IgD-negative memory B cell (primary cell): ENCODE measurements around the gene PTPN9. TPM values are rescaled to one million over a fixed set of nuclear protein-coding genes. Genes with fewer than 3 reads are reported as not detected.

Experiments
- polyA plus RNA-seq: library from polyadenylated mRNA; unstranded; fragments of 300-500 nt; fragmentation: Illumina TruSeq; gene quantifications from one replicate; pipeline ENCODE4 v1.2.3, GENCODE V29; 2021

The PTPN9 gene
- polyA plus RNA-seq, 1 donor from 2014 or later, result 13.3 TPM

Other genes starting within 250 kb of the PTPN9 start
- 36.2 TPM for gene COMMD4, start 243.3 kb downstream of the PTPN9 start, polyA plus RNA-seq
- gene NEIL1, start 232.3 kb downstream of the PTPN9 start, polyA plus RNA-seq, result 16.0 TPM
- 13.2 TPM for gene MAN2C1, start 210.7 kb downstream of the PTPN9 start, polyA plus RNA-seq
- gene SIN3A, start 127.6 kb downstream of the PTPN9 start, polyA plus RNA-seq, result 15.9 TPM
- gene SNUPN, start 46.4 kb upstream of the PTPN9 start, polyA plus RNA-seq, result 25.4 TPM
- 249 TPM for gene IMP3, start 60.9 kb upstream of the PTPN9 start, polyA plus RNA-seq
- gene SNX33, start 68.6 kb upstream of the PTPN9 start, polyA plus RNA-seq, result 0.05 TPM
- not detected for gene CSPG4, start 133.5 kb upstream of the PTPN9 start, polyA plus RNA-seq